GM12878 (cell line): ENCODE results near the gene FAM210A. TPM values are rescaled to one million over a fixed set of nuclear protein-coding genes. Genes with fewer than 3 reads are reported as not detected.

Experiments used
- CHD2 ChIP-seq: IDR thresholded peaks from 2 replicates; pipeline ENCODE4 v1.6.1; 2011; ENCODE audit warnings: low read depth, low read length, improper control_type of control experiment, borderline replicate concordance
- MEF2A ChIP-seq: IDR thresholded peaks from 2 replicates; pipeline ENCODE4 v1.6.1; 2011; ENCODE audit warnings: low read depth, mild to moderate bottlenecking, low read length, moderate library complexity; ENCODE audit not compliant: insufficient read depth
- MTA2 ChIP-seq: fragments of 450-650 bp; IDR thresholded peaks from 2 replicates; pipeline ENCODE4 v1.6.1; 2016; ENCODE audit warnings: low read depth, mild to moderate bottlenecking, moderate library complexity
- NRF1 ChIP-seq: conservative IDR thresholded peaks from 2 replicates; pipeline ENCODE4 v1.6.1; 2011; ENCODE audit warnings: mild to moderate bottlenecking, low read depth, low read length, improper control_type of control experiment
- RB1 ChIP-seq: fragments of 450-650 bp; formaldehyde crosslinking; IDR thresholded peaks from 2 replicates; pipeline ENCODE4 v1.6.1; 2017; ENCODE audit warnings: mild to moderate bottlenecking, borderline replicate concordance
- SPI1 ChIP-seq: IDR thresholded peaks from 2 replicates; pipeline ENCODE4 v1.6.1; 2011; ENCODE audit warnings: low read depth, mild to moderate bottlenecking, low read length, moderate library complexity, borderline replicate concordance; ENCODE audit not compliant: insufficient read depth
- SUPT20H ChIP-seq: IDR thresholded peaks from 2 replicates; pipeline ENCODE4 v1.6.1; 2011; ENCODE audit warnings: low read depth, mild to moderate bottlenecking, low read length, moderate library complexity, borderline replicate concordance; ENCODE audit not compliant: control insufficient read depth
- ZNF384 ChIP-seq: IDR thresholded peaks from 2 replicates; pipeline ENCODE4 v1.6.1; 2012; ENCODE audit warnings: low read depth, mild to moderate bottlenecking, low read length, improper control_type of control experiment, borderline replicate concordance
- polyA plus RNA-seq, 11 experiments: library from polyadenylated mRNA; depleted of rRNA in 4 of 11; unstranded in 6 of 11; stranded (reverse) in 5 of 11; fragments of >200 nt; fragmentation: Nextera tagmentation in 4 of 11; fragmentation: Illumina TruSeq in 1 of 11; extraction: Ambion mirVana in 4 of 11; extraction: Trizol in 1 of 11; gene quantifications; 1 replicate in 1 of 11; 2 replicates in 10 of 11; pipeline versions ENCODE4 v1.2.1 to v1.2.3, GENCODE V29; 2011 to 2016; ENCODE audit warnings: inconsistent platforms in 2 of 11, missing spikeins in 2 of 11, low read depth in 1 of 11
- total RNA-seq, 4 experiments: library from RNA; depleted of rRNA in 3 of 4; stranded (reverse); fragments of >200 nt in 3 of 4; fragmentation: Illumina TruSeq in 1 of 4; extraction: Trizol in 1 of 4; gene quantifications; 2 replicates each; pipeline versions ENCODE4 v1.2.1 to v1.2.3, GENCODE V29; 2013 to 2021
- TF ChIP-seq, protein P1 (sequence below): fragments of 450-650 bp; conservative IDR thresholded peaks from 2 replicates; pipeline ENCODE4 v1.6.1; 2017; ENCODE audit warnings: mild to moderate bottlenecking, moderate library complexity

FAM210A gene
- total and polyA plus RNA-seq, 10 of the 15 experiments (the other 5 are each of a cell fraction or from before 2014, with no cell fraction given), result 10.3 to 56.3 (median 17.7) TPM

DNA sequence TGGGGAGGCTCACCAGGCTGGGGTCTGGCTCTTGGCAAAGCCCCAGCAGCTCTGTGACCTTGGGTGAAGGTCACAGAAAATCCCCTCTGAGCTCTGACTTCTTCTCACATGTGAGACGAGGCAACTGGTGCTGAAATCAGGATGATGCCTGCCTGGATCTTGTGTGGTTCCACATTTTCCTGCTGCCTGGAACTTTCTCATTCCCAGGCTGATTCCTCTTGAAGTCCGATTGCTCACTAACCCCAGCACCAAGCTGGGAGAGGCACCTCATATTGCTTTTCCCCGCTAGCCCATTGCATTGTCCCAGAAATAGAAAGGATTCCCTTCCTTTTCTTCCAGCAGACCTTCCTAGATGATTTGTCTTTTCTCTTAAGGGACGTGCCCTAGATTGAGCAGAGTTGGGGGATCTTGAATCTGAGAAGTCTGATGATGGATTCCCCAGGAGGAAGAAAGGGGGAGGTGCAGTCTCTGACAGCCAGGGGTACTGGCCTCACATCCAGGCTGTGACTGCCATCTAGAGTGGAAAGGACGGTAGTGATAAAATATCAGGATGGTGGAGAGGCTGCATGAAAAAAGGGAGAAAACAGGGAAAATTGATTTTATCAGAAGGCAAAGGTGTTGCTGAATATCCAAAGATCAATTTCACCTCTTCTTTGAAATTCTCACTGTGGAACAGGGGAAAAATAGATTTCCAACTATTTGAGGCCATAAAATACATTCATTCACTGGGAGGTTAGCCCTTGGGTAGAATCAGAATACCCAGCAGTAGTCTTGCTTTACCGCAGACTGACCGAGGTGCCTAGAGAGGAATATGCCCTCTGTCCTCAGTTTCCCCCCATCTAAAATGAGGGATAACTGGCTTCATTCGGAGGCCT is 96.3 kb downstream of the FAM210A start (continued):
- TF ChIP-seq NRF1 (no peak), MTA2 (no peak), RB1 (0 out of 2 replicates have a peak, but pooled peaks have one; percentile 21), SUPT20H (no peak), CHD2 (peak; percentile 80; the same call in 1 of the 2 replicates), SPI1 (no peak), ZNF384 (no peak), MEF2A (0 out of 2 replicates have a peak, but pooled peaks have one; percentile 34)
- TF ChIP-seq, protein P1, sequence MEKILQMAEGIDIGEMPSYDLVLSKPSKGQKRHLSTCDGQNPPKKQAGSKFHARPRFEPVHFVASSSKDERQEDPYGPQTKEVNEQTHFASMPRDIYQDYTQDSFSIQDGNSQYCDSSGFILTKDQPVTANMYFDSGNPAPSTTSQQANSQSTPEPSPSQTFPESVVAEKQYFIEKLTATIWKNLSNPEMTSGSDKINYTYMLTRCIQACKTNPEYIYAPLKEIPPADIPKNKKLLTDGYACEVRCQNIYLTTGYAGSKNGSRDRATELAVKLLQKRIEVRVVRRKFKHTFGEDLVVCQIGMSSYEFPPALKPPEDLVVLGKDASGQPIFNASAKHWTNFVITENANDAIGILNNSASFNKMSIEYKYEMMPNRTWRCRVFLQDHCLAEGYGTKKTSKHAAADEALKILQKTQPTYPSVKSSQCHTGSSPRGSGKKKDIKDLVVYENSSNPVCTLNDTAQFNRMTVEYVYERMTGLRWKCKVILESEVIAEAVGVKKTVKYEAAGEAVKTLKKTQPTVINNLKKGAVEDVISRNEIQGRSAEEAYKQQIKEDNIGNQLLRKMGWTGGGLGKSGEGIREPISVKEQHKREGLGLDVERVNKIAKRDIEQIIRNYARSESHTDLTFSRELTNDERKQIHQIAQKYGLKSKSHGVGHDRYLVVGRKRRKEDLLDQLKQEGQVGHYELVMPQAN, result no peak
